GM19455 (cell line): ENCODE data around the gene TEKT4.
"Not testable (repeated sequence)": the region's sequence is repeated elsewhere in the genome, so short reads cannot be mapped to it uniquely, and the experiment has no call there.

Experiments used
- ATAC-seq: cut with Tn5 transposase; IDR thresholded peaks from one replicate; pipeline ENCODE4 v1.9.1; 2021; ENCODE audit not compliant: unreplicated experiment

Gene TEKT4, protein sequence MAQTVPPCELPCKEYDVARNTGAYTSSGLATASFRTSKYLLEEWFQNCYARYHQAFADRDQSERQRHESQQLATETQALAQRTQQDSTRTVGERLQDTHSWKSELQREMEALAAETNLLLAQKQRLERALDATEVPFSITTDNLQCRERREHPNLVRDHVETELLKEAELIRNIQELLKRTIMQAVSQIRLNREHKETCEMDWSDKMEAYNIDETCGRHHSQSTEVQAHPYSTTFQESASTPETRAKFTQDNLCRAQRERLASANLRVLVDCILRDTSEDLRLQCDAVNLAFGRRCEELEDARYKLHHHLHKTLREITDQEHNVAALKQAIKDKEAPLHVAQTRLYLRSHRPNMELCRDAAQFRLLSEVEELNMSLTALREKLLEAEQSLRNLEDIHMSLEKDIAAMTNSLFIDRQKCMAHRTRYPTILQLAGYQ

DNA sequence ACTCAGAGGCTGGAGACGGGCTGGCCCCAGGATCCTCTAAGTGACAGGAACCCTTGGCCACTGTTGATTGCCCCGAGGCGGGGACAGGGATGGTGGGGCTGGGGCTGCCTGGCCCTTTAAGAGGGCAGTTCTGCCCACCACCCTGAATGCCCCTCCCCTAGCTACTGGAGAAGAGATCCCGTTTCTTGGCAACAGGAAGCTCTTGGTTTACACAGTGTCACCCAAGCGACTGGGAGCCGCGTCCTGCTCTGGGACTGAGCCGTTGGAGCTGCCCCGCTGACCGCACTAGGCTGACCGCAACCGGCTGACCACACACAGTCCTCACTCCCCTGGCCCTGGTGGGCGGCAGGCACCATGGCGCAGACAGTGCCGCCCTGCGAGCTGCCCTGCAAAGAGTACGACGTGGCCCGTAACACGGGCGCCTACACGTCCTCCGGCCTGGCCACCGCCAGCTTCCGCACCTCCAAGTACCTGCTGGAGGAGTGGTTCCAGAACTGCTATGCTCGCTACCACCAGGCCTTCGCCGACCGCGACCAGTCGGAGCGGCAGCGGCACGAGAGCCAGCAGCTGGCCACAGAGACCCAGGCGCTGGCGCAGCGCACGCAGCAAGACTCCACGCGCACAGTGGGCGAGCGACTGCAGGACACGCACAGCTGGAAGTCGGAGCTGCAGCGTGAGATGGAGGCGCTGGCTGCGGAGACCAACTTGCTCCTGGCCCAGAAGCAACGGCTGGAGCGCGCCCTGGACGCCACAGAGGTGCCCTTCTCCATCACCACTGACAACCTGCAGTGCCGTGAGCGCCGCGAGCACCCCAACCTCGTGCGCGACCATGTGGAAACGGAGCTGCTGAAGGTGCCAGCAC, at the start of gene TEKT4:
Gene TEKT4, plus strand, starts transcription at position 205 of the 862 bp plus-strand sequence. Its CDS starts 150 bp downstream, at position 355.
- ATAC-seq, result no peak

DNA sequence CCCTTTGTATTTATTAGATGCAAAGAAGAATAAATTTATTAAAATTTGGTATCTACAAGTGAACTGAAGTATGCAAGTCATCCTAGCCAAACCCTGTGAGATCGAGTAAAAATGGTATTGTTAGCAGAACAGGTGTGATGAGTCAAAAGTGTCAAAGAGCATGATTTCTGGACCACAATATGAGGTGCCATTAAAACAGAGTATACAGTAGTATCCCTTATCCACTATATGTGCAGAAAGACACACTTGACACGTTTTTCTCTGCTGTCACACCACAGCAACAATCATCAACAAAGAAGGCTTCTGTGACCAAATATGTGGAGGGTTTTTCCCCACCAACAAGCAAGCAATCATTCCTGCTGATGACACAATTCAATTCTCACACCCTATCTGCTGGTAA, 32.0 kb upstream of the TEKT4 start:
- not testable (repeated sequence) for ATAC-seq

DNA sequence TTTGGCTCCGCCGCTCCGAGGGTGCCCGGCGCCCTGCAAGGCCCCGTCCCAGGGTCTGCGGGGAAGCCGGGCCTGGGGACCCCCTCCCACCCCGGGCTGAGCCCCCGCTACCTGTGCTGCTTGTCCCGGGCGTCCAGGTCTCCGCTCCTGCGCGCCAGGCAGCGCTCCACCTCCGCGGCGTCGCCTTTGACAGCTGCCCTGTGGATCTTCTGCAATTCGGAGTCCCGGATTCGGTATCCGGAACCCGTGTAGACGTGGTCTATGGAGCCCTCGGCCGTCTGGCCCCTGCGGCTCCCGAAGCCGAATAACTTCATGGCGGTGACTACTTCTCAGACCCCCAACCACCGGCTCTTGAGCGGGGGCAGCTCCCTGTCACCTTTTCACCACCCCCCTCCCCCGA, 14.4 kb upstream of the TEKT4 start:
- ATAC-seq, result not testable (repeated sequence)

DNA sequence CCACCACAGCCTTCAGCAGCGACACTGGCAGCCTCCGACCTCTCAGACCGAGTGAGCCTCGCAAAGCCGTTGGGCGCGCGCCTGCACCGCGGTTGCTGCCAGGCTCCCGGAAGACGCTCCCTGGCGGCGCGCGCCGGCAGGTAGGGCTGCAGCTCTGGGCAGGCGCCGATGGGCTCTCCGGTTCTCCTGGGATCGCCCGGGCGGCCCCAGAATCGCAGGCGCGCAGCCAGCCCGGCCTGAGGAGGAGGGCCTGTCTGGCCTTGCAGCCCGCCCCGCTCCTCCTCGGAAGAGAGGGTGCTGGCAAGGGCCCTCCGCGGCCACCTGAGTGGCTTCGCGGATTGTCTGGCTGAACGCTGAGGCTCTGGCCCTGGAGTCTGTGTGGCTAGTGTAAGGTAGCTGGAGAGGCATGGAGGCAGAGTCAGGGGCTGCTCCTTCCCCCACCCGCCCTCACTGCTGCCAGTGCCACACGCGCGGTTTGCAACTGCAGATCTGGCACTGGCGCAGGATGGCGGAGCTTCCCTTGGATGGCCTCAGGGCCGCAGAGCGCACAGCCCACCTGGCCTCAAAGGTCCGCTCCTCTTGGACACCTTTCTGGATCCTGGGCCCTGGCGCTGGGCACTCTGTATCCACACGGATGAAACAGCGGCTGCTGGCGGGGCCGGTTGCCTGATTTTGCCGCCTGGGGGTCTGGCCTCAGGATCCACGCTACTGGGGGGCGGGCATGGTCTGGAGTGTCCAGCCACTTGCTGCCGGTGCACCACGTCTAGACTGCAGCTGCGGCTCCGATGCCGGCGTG, 13.7 kb upstream of the TEKT4 start:
- ATAC-seq, result not testable (repeated sequence)

DNA sequence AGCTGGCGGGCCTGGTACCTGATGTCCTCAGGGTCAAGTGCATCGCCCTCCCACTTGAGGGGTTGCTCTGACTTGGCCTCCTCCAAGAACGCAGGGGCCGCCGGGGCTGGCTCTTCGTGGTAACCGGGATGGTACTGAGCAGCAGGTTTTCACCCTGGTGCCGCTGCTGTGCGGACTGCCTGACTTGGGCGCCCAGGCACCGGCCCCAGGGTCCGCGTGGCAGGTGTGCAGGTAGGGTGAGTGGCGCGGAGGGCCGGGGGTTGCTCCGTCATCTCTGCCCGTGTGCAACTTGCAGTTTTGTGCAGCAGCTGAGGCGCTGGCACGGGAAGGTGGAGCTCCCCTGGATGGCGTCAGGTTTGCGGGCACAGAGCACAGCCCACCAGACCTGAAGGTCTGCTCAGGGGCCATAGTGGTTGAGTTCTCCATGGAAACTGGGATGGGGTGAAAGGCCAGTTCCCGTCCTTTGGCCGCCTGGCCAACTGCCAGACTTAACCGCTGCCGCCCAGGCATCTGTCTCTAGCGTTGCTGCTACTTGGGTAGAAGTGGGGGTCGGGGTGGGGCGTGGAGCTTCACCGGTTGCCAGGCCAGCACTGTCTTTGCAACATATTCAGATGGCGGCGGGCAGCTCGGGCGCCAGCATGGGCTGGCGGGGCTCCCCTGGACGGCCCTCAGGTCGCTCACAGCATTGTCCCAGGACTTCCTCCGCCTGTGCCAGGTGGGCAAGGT, 12.9 kb upstream of the TEKT4 start:
- not testable (repeated sequence) for ATAC-seq

DNA sequence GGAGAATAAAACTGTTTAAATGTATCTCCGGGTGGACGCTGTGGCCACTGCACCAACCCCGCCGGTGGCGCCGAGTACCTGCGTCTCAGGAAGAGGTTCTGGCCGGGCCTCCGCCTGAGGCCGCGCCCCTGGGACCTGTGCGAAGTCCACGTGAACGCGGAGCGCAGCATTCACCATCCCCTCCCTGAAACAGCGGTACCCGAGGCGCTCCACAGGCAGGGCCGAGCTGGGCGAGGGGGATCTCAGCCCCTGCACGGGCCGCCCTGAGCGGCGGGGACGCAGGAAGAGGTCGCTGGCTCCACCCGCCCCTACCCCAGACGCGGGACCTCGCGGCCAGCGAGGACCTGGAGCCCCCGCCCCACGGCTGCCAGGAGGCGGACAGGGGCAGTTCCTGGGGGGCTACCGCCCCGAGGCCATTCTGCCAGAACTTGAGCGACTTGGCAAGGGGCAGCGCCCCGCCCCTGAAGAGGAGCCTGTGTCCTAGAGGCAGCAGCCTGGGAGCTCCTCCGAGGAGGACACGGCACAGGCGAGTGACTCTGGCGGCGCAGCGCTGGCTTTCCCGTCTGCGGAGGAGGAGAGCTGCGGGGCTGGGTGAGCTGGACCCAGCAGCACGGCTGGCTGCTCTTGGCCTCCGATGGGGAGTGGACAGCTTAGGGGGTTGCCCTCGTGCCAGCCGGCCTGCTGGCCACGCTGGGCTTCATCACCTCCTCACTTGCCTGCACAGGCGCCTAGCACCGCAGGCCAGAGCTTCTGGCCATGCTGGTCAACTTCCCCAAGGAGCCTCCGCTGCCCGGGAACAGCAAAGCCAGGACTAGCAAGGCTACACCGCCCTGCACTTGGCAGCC, 9.7 kb upstream of the TEKT4 start:
- no peak for ATAC-seq

DNA sequence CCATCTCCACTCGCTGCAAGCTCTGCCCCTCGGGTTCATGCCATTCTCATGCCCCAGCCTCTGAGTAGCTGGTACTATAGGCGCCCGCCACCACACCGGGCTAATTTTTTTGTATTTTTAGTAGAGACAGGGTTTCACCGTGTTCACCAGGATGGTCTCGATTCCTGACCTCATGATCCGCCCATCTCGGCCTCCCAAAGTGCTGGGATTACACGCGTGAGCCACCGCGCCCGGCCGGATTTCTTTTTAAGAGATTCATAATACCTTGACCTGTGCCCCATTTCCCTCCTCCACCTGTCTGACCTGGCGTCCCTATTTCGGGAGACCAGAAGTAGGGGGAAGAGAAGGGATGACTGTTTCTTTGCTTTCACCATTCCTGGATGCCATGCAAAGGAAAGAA, 8.3 kb upstream of the TEKT4 start:
- not testable (repeated sequence) for ATAC-seq

DNA sequence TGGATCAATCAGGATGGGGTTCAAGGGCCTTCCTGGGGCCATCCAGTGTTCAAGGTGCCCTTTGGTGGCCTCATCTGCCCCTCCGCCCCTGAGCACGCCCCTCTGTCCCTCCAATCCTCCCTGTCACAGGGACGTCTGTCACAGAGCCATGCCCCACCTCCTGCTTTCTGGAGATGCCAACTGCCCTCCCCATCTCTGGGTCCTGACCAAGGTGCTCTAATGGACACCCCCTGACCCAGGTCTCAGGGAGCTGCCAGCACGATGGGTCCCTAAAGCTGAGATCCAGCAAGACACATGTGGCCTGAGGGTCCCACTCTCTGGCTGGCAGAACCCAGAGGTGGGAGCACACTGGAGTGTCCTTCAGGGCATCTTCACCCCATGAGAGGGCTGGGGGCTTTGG, 2.1 kb upstream of the TEKT4 start:
- no peak for ATAC-seq

DNA sequence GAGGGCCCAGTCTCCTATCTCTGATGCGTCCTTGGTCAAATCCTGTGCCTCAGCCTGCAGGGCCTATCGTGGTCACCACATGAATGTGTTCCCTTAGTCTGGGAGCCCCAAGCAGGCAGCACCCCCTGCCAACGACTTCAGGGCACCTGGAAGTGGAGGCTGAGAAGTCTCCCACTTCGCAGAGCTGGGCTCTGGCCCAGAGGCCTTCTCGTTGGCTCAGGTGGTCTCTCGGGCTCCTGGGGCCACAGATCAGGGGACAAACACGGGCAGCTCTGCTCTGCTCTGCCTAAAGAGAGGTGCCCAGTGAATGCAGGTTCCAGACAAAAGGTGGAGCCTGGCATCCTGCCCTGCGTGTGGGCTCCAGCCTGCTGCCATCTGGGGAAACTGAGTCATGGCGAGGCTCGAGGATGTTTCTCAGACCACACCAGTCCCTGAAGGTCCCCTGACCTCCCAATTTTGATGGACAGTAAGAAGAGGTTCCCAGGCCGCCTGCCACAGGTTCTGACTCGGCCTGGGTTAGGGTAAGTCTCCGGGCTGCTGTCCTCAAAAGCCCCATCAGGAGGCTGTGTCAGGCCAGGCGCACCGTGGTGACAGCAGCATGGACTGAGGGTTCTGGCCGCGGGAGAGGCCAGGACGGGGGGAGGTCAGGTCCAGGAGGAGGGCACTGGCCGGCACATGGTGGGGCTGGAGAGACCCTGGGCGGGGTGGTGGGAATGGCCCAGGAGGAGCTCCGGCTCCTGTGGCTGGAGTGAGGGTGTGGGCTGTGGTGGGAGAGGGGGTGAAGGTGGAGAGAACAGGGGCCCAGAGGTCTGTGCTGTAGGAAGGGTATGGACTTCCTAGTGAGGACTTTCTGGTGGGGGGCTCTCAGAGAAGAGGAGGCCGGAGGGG, 1.4 kb upstream of the TEKT4 start:
- ATAC-seq, result no peak

DNA sequence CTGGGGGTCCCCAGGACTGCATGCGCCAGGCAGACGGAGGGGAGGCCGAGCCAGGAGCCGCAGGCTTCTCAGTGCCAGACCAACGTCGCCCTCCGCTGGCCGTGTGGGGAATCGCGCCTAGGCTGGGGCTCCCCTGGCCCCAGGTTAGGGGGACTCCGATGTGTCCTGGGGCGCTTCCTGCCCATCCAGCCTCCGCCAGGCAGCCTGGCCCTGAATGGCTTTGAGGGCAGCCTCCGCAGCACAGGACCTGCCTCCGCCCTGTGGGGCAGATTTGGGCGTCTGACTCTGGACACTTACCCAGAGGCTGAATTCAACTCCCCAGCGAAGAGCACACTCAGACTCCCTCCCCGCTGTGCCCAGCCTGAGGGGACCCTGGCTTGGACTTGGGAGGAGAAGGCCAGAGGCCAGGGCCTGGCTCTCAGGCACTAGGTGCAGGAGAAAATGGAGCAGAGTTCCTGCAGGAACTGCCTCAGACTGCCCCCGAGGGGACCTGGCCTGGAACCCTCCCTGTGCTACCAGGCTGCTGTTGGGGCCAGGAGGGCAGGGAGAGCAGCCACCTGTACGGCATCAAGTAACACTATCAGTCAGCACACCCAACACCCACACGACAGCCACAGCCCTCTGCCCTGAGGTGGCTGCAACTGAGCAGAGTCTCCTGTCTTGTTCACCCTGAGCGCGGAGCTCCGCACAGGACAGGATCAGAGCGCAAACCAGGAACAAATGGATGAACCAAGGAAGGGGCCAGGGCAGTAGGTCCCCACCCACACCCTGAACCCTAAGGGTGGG, 597 bp upstream of the TEKT4 start:
- ATAC-seq, result no peak

DNA sequence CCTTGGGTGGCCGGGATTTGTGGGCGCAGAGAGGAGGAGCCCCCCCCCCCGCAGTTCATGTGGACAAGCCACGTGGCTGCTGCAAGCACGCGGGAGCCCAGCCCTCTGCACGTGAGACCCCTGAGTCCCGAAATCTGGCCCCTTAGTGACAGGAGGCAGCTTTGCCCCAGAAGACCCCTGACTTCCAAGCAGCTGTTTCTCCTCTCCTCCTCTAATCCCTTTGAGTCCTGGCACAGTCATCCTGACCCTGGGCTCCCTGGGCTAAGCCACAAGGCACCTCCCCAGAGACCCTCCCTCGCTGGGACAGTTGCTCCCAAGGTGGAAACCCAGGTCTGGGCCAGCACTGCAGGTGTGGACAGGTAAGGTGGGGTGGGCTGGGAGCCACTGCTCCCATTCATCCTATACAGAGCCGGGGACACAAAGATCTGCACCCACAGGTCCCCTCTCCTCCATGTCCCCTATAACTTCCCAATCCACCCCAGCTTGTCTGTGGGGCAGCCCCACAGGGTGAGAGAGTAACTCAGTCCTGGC, 923 bp downstream of the TEKT4 start:
- ATAC-seq, result no peak

DNA sequence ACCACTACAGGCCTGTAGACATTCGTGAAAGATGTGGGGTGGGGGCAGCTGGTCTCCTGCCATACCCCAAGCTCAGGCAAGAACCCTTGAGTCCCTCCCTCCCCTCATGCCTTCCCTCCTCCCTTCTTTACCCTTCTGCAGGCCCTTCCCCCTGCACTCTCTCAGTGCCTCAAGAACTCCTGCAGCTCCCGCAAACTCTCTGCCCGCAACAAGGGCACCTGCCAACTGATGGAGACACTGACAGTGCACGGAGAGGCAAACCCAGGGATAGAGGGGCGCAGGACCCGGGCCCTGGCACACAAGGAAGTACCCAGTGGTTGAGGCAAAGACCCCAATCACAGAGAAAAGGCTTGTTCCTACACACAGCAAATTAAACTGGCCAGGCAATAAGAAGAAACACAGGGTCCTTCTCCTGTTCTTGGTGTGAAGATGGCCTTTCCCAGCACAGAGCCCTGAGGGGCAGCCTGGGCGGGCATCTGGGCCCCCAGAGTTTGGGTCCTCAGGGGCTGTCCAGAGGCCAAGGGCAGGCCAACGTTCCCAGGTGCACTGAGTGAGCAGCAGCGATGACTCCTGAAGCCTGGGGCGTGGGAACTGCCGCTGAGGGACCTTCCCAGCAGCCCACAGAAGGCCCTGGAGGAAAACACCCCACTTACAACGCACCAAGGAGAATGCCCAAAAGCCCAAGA, 1.6 kb downstream of the TEKT4 start:
- ATAC-seq, result no peak

DNA sequence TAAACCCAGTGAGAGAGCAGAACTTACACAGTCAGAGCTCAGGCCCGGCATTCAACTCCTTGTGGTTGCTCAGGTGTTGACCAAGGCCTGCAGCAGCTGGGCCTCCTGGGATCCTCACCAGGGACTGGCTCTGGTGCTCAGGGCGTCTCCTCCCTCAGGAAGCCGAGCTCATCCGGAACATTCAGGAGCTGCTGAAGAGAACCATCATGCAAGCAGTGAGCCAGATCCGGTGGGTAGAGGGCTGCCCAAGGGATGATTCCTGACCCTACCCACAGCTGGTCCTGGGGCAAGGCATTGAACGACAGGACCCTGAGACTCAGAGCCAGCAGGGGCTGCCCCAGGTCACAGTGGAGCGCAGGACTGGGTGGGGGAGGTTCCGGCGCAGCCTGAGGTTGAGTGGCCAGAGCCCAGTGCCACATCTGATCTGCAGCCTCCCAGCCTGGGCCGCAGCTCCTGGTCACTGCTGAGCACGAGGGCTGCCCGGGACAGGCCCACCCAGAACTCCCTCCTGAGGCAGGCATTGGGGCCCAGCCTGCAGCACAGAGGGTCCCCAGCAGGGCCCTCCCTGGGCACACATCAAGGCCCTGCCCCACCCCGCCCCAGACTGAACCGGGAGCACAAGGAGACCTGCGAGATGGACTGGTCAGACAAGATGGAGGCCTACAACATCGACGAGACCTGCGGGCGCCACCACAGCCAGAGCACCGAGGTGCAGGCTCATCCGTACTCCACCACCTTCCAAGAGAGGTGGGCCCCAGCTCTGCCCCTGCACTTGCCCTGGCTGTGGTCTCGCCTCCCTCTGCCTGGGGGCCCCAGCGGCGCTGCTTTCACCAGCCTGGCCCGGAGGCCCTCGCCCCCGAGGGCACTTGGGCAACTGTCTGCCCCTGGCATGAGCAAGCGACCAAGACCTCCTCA, 2.4 kb downstream of the TEKT4 start:
- ATAC-seq, result no peak

DNA sequence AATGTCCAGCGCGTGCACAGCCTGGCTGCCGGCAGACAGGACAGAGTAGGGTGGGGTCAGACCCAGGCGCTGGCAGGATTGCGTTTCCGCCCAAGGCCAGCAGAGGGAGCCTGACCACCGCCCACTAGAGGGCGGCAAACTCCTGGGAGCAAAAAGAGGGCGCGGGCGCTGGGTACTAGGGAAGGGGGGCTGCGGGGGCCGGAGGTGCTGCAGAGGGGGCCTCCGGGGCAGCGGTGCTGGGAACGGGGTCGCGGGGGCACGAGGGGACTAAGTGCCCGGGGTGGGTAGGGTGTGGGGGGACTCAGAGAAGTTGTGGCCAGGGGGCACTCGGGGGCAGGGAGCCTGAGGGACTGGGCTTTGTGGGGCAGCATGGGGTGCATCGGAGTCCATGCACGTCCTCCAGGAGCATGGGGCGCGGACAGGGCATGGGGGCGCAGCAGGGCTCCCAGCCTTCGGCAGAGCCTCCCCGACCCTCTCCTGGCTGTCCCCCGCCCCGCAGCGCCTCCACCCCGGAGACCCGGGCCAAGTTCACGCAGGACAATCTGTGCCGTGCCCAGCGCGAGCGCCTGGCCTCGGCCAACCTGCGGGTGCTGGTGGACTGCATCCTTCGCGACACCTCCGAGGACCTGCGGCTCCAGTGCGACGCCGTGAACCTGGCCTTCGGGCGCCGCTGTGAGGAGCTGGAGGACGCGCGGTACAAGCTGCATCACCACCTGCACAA, 3.2 kb downstream of the TEKT4 start:
- no peak for ATAC-seq

DNA sequence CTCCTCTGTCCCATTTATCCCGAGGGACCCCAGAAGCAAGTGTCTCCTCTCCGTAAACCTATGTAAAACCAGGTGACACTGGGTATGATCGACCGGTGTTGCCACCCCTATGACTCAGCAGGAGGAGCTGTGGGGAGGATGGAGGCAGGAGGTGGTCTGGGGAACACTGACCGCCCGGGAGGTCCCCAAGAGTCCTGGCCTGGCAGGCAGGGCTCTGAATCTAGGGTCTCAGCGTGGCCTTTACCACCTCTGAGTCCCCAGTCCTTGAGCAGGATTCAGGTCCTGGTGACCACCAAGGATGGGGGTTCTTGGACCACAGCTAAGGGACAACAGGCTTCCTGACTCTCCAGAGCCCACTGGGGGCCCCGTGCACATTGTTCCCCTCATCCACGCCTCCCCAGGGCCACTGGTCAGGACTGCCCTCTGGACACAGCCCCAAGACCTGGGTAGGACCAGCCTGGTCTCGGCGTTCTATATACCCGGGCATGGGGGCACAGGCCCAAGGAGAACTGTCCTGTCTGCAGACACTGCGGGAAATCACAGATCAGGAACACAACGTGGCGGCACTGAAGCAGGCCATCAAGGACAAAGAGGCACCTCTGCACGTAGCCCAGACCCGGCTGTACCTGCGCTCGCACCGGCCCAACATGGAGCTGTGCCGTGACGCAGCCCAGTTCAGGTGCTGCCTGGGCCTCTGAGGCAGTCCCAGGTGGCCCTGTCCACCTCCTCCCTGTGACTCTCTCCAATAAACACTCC, 4.0 kb downstream of the TEKT4 start:
- ATAC-seq, result no peak
